ENCODE data around the gene CEP112. TPM values are rescaled to one million over a fixed set of nuclear protein-coding genes. Genes with fewer than 3 reads are reported as not detected.

CEP112 gene
- total RNA-seq, 1 experiment from 2014 or later = 9.5 TPM

- no peak overlapping the region for H3K27ac ChIP-seq (ENCODE audit: low read length)
- DNase-seq (ENCODE audit: low read depth, low spot score) (no peak), ATAC-seq (no peak)
- ChIA-PET CTCF (no interaction called here), POLR2A (no interaction called here)
- no TSS peak for BruUV-seq (replicated peaks)
- intact Hi-C loops (cut with micrococcal nuclease; ENCODE audit: unreplicated experiment) = no loop called here
- no peaks in the 10 kb centered on the region for H3K9me3 ChIP-seq (ENCODE audit: control insufficient read depth, insufficient read depth, low read depth, low read length)
- in situ Hi-C loops (cut with HindIII; ENCODE audit: low pct_unique_long_range_greater_than_20kb, low sequenced_read_pairs) = no loop called here
- H3K4me3 ChIP-seq (ENCODE audit: low read depth in 2 of 2, low read length in 2 of 2) = no peak overlapping the region
- no peaks in the 10 kb centered on the region for H3K4me1 ChIP-seq (ENCODE audit: control insufficient read depth, insufficient read depth, low read length)
- H3K36me3 ChIP-seq (ENCODE audit: control insufficient read depth, insufficient read depth, low read length) = no peaks in the 10 kb centered on the region
- TF ChIP-seq REST (IDR thresholded peaks at IDR 0.05; ENCODE audit: insufficient read depth in 1 of 2, low read depth in 2 of 2, low read length in 1 of 2) = no peak
- no peak for TF ChIP-seq POLR2AphosphoS5 (IDR thresholded peaks at IDR 0.05; ENCODE audit: low read depth, low read length)
- TF ChIP-seq TCF7L2 (IDR thresholded peaks at IDR 0.05; ENCODE audit: low read depth, low read length) = no peak
- no peak for TF ChIP-seq CTCF (IDR thresholded peaks at IDR 0.05)
- no peak for TF ChIP-seq SIN3A (IDR thresholded peaks at IDR 0.05; ENCODE audit: borderline replicate concordance, insufficient read depth, low read depth, low read length)
- H3K27me3 ChIP-seq (ENCODE audit: control insufficient read depth, insufficient read depth, low read length) = no peaks in the 10 kb centered on the region
Measured at GRCh38 chr17:65918500-65918899, 273.4 kb downstream of the CEP112 start.

- POLR2A ChIA-PET = no interaction called here
- TF ChIP-seq SIN3A (IDR thresholded peaks at IDR 0.05; ENCODE audit: borderline replicate concordance, insufficient read depth, low read depth, low read length) (no peak), CTCF (IDR thresholded peaks at IDR 0.05) (no peak), POLR2AphosphoS5 (IDR thresholded peaks at IDR 0.05; ENCODE audit: low read depth, low read length) (no peak), TCF7L2 (IDR thresholded peaks at IDR 0.05; ENCODE audit: low read depth, low read length) (no peak), REST (IDR thresholded peaks at IDR 0.05; ENCODE audit: insufficient read depth in 1 of 2, low read depth in 2 of 2, low read length in 1 of 2) (no peak)
- CTCF ChIA-PET = no interaction called here
- ATAC-seq (no peak), DNase-seq (ENCODE audit: low read depth, low spot score) (no peak)
- in situ Hi-C loops (cut with HindIII; ENCODE audit: low pct_unique_long_range_greater_than_20kb, low sequenced_read_pairs) (no loop called here), intact Hi-C loops (cut with micrococcal nuclease; ENCODE audit: unreplicated experiment) (no loop called here)
- no peaks in the 10 kb centered on the region for H3K36me3 ChIP-seq (ENCODE audit: control insufficient read depth, insufficient read depth, low read length)
- H3K9me3 ChIP-seq (ENCODE audit: control insufficient read depth, insufficient read depth, low read depth, low read length) = no peaks in the 10 kb centered on the region
- no peaks in the 10 kb centered on the region for H3K4me1 ChIP-seq (ENCODE audit: control insufficient read depth, insufficient read depth, low read length)
- H3K4me3 ChIP-seq (ENCODE audit: low read depth in 2 of 2, low read length in 2 of 2) = no peak overlapping the region
- no TSS peak for BruUV-seq (replicated peaks)
- no peaks in the 10 kb centered on the region for H3K27me3 ChIP-seq (ENCODE audit: control insufficient read depth, insufficient read depth, low read length)
- H3K27ac ChIP-seq (ENCODE audit: low read length) = no peak overlapping the region
Measured at GRCh38 chr17:65917560-65917959, 274.4 kb downstream of the CEP112 start.
